CD1c-positive myeloid dendritic cell (primary cell): Measurements from ENCODE around the gene TMC1.

Source experiments
- DNase-seq: peaks from one replicate; pipeline ENCODE4 v3.0.0-alpha.2; 2016; ENCODE audit errors: extremely low spot score

TMC1 gene

GRCh38 chr9:72575666-72576065 lies 54.3 kb downstream of the TMC1 start:
- no peak for DNase-seq

DNA sequence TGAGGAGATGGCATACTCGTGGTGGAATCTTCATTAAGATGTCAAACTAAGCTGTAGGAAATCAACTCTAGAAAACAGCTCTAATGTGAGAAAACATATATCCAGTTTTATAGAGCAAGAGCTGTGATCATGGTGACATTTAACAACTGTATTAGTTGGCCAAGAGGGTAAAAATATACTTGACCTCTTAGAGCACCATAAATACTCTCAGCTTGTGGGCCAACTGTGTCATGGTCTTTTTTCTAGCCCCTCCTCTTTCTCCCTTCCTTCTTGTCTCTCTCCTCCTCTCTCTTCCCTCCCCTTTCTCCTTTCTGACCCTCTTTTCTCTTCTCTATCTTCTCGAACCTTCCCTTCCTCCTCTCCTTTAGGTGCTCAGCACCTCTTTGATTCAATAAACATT lies 54.7 kb downstream of the TMC1 start:
- no peak for DNase-seq

DNA sequence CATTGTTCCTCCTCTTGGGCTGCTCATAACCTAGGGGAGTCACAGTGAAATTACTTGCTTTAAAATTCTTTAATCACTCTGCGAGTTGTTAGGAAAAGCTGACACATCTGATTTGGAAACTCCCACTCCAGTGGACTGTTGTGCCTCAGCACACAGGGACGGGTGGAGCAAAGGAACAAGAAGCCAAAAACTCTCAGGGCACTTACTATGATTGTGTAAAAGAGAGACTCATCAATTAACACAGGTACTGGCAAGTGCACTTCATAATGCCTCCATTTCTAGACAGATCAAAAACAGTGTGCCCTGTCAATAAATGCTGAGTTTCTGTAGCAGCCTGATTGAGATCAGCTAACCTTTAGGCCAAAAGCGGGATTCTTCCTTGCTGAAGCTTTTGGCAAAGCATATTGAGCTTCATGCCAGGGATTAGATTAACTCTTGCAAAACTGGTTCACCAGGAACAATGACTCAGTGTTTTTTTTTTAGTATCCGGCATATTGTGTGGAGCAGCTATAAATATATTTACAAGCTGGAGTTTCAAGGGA lies 55.9 kb downstream of the TMC1 start:
- DNase-seq: no peak

GRCh38 chr9:72579190-72579589 lies 57.8 kb downstream of the TMC1 start:
- DNase-seq: no peak

GRCh38 chr9:72579880-72580550 lies 58.6 kb downstream of the TMC1 start:
- no peak for DNase-seq

DNA sequence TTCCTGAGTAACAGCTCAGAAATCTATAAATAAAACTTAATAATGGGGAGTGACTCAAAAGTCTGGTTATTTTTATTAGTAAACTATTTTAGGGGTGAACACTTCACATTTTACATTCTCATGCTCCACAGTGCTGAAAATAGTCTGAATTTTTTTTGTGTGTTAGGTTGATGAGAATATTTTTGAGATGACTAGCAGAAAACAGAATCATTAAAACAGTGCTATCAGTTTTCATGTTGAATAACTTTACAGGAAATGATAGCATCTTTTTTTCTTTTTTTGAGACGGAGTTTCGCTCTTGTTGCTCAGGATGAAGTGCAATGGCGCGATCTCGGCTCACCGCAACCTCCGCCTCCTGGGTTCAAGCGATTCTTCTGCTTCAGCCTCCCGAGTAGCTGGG lies 60.3 kb downstream of the TMC1 start:
- no peak for DNase-seq

DNA sequence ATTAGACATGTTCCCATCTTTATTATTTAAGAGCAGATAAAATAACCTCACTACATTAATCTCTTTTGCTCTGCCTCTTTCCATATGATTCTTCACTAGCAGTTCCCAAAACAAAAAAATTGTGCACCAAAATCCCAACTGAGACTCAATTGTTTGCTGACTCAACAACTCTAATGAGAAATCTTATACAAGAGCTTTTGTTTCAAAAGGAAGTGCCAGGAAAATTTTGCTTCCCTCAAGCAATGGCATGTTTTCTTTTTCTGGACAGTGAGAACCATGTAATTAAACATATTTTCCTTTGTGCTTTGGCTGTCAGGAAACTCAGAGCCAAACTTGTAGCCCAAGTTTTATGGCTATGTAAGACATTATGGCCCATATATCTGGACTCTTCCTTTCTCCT lies 62.0 kb downstream of the TMC1 start:
- no peak for DNase-seq

DNA sequence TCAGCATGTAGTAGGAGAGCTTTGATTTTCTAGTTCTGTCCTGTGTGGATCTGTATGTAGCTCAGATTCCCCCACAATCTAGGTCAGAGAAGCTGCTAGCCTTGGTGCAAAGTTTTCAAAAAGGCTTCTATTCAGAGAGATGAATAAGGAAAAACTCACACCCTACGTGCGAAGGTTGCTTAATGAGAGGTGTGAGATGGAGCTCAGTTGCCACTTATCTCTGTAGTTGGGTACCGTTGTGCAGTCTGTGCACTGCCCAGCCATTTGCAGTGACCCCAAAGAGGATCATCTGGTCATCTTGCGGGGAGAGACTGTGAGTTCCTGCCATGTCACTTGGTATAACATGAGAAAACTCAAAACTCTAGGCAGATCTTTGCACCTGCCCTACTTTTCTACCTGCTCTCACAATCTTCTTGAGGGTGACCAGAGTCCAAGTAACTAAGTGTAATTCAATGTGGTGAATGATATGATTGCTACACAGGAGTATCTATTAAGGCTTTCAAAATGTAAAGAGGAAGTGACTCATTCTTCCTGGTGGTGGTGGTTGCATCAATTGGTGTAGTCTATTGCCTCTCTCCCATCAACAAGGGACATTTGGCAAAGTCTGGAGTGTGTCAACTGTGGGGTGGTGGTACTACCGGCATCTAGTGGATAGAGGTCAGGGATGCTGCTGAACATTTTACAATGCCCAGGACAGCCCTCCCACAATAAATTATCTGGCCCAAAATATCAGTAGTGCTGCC lies 65.2 kb downstream of the TMC1 start:
- peak; percentile 86 for DNase-seq

DNA sequence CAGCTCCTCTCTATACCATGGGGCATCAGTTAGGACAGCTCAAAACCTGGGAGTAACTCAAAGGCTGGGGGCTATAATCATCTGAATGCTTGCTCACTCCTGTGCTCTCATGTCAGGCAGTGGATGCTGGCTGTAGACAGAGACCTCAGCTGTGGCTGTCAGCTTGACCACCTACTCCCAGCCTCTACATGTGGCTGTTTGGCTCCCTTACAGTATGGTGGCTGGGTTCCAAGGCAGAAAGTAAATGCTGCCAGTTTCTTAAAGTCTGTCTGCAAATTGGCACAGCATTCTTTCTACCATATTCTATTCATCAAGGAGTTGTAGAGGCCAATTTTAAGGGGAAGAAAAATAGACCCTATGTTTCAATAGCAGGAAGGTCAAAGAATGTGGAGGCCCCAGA lies 66.9 kb downstream of the TMC1 start:
- no peak for DNase-seq

DNA sequence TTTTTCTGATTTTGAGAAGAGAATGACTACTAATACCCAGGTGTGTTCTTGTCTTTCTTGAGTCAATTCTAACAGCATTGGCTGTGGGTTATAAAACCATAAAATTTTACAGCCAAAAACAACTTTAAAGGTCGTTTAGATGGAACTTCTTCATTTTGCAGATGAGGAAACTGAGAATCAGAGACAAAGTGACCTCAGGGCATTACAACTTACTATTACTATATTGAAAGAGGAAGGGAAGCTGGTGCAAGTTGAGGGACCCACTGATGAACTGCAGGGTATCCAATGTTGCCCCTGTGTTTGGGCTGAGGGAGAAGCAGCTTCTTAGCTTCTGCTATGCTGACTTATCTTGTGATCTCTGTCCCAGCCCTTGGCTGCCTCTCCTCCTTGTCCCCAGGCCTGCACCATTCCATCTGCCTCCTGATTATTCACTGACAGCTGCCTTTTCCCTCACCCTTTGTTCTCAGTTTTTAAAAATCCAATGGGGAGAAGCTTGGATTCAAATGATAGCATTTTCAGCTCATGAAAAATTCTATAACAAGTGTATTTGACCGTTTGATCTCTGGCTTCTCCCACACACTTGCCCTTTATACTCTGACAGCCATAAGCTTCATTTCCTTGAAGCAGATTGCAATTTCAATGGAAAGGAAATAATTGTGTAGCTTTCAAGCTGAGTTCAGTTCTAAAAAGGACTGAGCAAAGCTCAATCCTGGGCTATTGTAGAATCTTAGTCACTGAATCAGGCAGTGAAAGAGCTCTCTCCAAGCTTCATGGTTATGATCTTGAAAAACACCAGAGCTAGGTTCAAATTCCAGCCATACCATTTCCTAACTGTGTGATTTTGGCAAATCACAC lies 68.5 kb downstream of the TMC1 start:
- DNase-seq: peak; percentile 75

- DNase-seq: peak; percentile 36
Observed at GRCh38 chr9:72590824-72591223, 69.4 kb downstream of the TMC1 start.

GRCh38 chr9:72592502-72593403 lies 71.3 kb downstream of the TMC1 start:
- peak; percentile 79 for DNase-seq

GRCh38 chr9:72596451-72597180 lies 75.2 kb downstream of the TMC1 start:
- no peak for DNase-seq

DNA sequence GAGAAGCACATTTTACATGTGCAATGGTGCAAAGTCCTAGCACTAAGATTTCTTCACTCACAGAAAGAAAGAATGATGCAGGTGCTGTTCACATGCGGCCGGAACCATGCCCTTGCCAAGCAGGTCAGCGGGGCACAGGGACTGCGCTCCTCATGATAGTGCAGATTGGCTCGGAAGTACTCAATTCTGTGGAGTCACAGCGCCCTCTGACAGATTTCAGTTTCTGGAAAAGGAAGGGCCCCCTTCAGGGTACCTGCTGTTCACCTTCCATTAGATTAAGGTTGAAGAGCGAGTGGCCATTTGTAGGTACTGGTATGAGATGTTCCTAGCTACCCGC lies 75.7 kb downstream of the TMC1 start:
- DNase-seq: no peak

GRCh38 chr9:72597601-72598000 lies 76.2 kb downstream of the TMC1 start:
- DNase-seq: no peak

DNA sequence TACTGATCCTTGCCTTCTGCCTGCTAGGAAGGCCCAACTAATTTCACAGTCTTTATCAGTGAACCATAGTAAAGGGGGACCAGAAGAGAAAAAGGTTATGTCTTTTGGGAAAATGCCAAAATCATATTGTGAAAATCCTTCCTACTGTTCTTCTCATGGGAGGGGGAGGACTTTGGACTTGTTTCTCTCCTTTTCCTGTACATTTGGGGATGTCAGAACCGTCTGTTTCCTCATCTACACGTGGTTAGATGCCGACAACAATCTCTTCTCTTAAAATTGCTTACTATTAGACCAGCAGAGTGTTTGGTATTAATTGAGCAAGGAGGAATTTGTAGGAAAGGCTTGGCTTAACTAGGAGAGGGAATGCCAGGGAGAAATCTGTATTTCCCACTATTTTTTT lies 77.2 kb downstream of the TMC1 start:
- DNase-seq: no peak

GRCh38 chr9:72599874-72600534 lies 78.6 kb downstream of the TMC1 start:
- DNase-seq: no peak

- DNase-seq: no peak
Observed at GRCh38 chr9:72600671-72601070, 79.3 kb downstream of the TMC1 start.

DNA sequence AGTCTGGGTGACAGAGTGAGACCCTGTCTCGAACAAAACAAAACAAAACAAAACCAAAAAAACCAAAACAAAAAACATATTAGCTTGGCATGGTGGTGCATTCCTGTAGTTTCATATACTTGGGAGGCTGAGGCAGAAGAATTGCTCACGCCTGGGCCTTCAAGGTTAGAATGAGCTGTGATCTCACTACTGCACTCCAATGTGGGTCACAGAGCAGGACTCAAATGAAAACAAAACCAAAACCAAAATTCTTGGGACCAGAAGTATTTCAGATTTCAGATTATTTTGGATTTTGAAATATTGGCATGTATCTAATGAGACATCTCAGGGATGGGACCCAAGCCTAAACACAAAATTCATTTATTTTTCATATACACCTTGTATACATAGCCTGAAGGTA lies 80.2 kb downstream of the TMC1 start:
- no peak for DNase-seq

GRCh38 chr9:72612449-72612848 lies 91.0 kb downstream of the TMC1 start:
- no peak for DNase-seq
